AG04450 (cell line): ENCODE data around the gene TMEM156. TPM values are rescaled to one million over a fixed set of nuclear protein-coding genes. Genes with fewer than 3 reads are reported as not detected.

Source experiments
- CTCF ChIA-PET: fragments of 300-600, 350-600 bp; formaldehyde crosslinking; extraction: SDS; loops from one replicate; lab custom pipeline; 2022; ENCODE audit warnings: antibody characterized with exemption, inconsistent platforms; lab: Charles Lee
- POLR2A ChIA-PET: fragments of 350-600 bp; formaldehyde crosslinking; extraction: SDS; loops from one replicate; lab custom pipeline; 2021; ENCODE audit warnings: antibody characterized with exemption, inconsistent platforms; lab: Yijun Ruan, JAX
- DNase-seq: peaks from one replicate; pipeline ENCODE4 v3.0.0-alpha.2; 2011; ENCODE audit warnings: low read depth, low spot score
- H3K27ac ChIP-seq: one replicate; pipeline ENCODE4 v1.5.1; 2012; ENCODE audit warnings: low read depth, low read length, control low read depth
- H3K27me3 ChIP-seq: one replicate; pipeline ENCODE4 v1.6.0; 2012; ENCODE audit warnings: low read length; ENCODE audit not compliant: control insufficient read depth, insufficient read depth
- H3K4me3 ChIP-seq: 2 replicates; pipeline ENCODE4 v1.5.1; 2011; ENCODE audit warnings: mild to moderate bottlenecking, low read depth, low read length, control low read depth
- H3K9me3 ChIP-seq: 2 replicates; pipeline ENCODE4 v1.5.1; 2012; ENCODE audit warnings: low read length; ENCODE audit not compliant: control insufficient read depth, insufficient read depth
- polyA plus RNA-seq: library from polyadenylated mRNA; depleted of rRNA; stranded (reverse); fragments of >200 nt; gene quantifications from 2 replicates; pipeline ENCODE4 v1.2.3, GENCODE V29; 2011
- TF ChIP-seq, protein P1 (sequence below): IDR thresholded peaks from 2 replicates; pipeline ENCODE4 v1.5.1; 2011; ENCODE audit warnings: low read depth, low read length, control low read depth, inconsistent platforms

TMEM156 gene
- polyA plus RNA-seq, 1 experiment, result 2.3 TPM

DNA sequence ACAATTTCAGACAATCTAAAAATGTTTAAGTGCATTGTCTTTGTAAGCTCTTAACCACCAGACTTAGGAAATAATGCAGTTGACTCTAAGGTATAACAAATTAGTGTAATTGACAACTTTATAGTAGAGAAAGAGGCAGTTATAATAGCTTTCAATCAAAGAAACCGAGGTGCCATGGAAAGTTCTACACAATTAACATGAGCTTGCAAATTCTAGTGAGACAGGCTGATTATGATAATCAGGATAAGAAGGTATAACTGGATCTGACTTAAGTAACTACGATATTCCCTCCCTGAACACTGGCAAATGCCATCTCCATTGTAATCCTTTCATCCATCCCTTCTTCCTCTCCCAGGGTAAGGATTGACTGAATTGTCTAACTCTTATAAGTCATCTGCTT is 18.4 kb upstream of the TMEM156 start:
- Histone ChIP-seq H3K9me3 (0 out of 2 replicates have a peak, but pooled peaks cover 3% of the 10 kb centered on the region), H3K27me3 (no peaks in the 10 kb centered on the region), H3K27ac (no peak overlapping the region), H3K4me3 (no peak overlapping the region)
- POLR2A ChIA-PET, result no interaction called here
- DNase-seq, result no peak
- TF ChIP-seq, protein P1, sequence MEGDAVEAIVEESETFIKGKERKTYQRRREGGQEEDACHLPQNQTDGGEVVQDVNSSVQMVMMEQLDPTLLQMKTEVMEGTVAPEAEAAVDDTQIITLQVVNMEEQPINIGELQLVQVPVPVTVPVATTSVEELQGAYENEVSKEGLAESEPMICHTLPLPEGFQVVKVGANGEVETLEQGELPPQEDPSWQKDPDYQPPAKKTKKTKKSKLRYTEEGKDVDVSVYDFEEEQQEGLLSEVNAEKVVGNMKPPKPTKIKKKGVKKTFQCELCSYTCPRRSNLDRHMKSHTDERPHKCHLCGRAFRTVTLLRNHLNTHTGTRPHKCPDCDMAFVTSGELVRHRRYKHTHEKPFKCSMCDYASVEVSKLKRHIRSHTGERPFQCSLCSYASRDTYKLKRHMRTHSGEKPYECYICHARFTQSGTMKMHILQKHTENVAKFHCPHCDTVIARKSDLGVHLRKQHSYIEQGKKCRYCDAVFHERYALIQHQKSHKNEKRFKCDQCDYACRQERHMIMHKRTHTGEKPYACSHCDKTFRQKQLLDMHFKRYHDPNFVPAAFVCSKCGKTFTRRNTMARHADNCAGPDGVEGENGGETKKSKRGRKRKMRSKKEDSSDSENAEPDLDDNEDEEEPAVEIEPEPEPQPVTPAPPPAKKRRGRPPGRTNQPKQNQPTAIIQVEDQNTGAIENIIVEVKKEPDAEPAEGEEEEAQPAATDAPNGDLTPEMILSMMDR, result no peak
- CTCF ChIA-PET, result no interaction called here

- CTCF ChIA-PET, result interaction anchor here (1.9 kb wide), 1 partner anchor 289 kb away, joined by 5 read pairs; no protein-coding TSS in a partner anchor
- Histone ChIP-seq H3K27ac (no peak overlapping the region), H3K9me3 (0 out of 2 replicates have a peak, but pooled peaks cover 3% of the 10 kb centered on the region), H3K27me3 (no peaks in the 10 kb centered on the region), H3K4me3 (no peak overlapping the region)
- POLR2A ChIA-PET, result no interaction called here
- DNase-seq, result no peak
- TF ChIP-seq, protein P1, result no peak
Observed at GRCh38 chr4:39048311-39048710, 16.1 kb upstream of the TMEM156 start.

DNA sequence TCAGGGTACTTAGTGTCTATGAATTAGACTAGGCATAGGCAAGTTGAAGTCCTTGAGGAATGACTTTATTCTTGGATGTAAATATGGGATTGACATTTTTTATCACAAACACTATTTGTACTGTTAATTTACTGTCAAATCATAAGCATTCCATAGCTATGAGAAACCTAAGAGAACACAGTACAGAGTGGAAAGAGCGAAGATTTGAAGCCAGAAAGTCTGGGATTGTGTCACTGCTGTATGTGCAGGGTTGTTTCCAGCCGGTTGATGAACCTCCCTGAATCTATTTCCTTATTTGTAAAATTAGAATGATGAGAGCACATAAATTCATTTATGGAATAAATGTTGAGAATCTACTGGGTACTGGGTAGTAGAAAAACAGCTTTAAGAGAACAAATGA is 15.5 kb upstream of the TMEM156 start:
- CTCF ChIA-PET, result interaction anchor here (0.9 to 1.9 kb wide), 2 partner anchors 13 to 288 kb away, joined by 3 to 5 read pairs; no protein-coding TSS in a partner anchor
- Histone ChIP-seq H3K27ac (no peak overlapping the region), H3K9me3 (0 out of 2 replicates have a peak, but pooled peaks cover 3% of the 10 kb centered on the region), H3K4me3 (peak overlapping the region; percentile 23; the same call in 1 of the 2 replicates), H3K27me3 (no peaks in the 10 kb centered on the region)
- POLR2A ChIA-PET, result interaction anchor here (0.5 kb wide), 1 partner anchor 34 kb away, joined by 5 read pairs; no protein-coding TSS in a partner anchor
- no peak for DNase-seq
- TF ChIP-seq, protein P1, result no peak

DNA sequence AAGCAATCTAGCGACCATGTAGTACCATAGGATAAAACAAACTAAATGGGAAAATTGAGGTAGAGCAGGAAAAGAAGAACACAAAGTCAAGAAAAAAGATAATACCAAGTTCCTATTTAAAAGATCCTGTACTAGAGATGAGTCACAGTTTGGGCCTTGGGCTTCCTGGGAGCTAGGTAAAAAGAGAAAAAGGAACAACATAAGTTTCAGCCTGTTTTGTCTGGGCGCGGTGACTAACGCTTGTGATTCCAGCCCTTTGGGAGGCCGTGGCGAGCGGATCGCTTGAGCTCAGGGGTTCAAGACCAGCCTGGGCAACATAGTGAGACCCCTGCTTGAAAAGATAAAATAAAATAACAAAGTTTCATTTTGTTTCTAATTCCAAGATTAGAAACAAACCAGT is 14.0 kb upstream of the TMEM156 start:
- TF ChIP-seq, protein P1, result no peak
- Histone ChIP-seq H3K27me3 (no peaks in the 10 kb centered on the region), H3K9me3 (0 out of 2 replicates have a peak, but pooled peaks cover 3% of the 10 kb centered on the region), H3K4me3 (peak overlapping the region; percentile 74), H3K27ac (peak overlapping the region; percentile 71)
- ChIA-PET CTCF (interaction anchor here (0.6 to 1.9 kb wide), 3 partner anchors 91 to 287 kb away, joined by 3 to 5 read pairs (median 3); no protein-coding TSS in a partner anchor), POLR2A (interaction anchor here (0.7 to 1.6 kb wide), 4 partner anchors 68 to 136 kb away, joined by 3 to 5 read pairs (median 3); partner anchors contain the start of gene WDR19)
- DNase-seq, result no peak

DNA sequence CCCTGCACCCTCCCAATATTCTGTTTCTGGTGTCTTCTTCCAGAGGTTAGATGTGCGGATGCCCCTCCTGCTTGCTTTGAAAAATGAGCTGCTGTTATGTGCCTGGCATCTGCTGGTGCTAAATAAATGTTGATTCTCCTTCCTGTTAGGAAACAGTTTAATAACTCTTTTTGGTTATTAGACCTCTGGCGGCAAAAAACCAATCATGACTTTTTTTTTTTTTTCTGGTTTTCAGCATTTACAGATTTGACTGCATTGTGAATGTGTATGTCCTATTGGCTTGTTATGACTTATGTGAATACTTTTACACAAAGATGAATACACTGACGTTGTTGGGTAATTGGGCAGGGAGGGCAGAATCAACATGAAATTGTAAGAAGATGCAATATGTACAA is 13.6 kb upstream of the TMEM156 start:
- ChIA-PET CTCF (interaction anchor here (0.6 to 0.8 kb wide), 3 partner anchors 75 to 160 kb away, joined by 3 to 5 read pairs (median 3); no protein-coding TSS in a partner anchor), POLR2A (interaction anchor here (0.7 to 1.6 kb wide), 6 partner anchors 22 to 242 kb away, joined by 3 to 5 read pairs (median 3); partner anchors contain the start of gene WDR19)
- 0 out of 2 replicates have a peak, but pooled peaks cover 3% of the 10 kb centered on the region for H3K9me3 ChIP-seq
- no peaks in the 10 kb centered on the region for H3K27me3 ChIP-seq
- peak overlapping the region; percentile 74 for H3K4me3 ChIP-seq
- DNase-seq, result no peak
- H3K27ac ChIP-seq, result peak overlapping the region; percentile 76
- TF ChIP-seq, protein P1, result no peak
